EL (cell line): ENCODE data around the gene COL27A1.
"Not testable (repeated sequence)": the region's sequence is repeated elsewhere in the genome, so short reads cannot be mapped to it uniquely, and the experiment has no call there.

ENCODE experiments used
- DNase-seq: peaks from one replicate; pipeline ENCODE4 v3.0.0-alpha.2; 2016

Gene COL27A1

GRCh38 chr9:114311571-114312512, 156.5 kb downstream of the COL27A1 start:
- DNase-seq = no peak

- DNase-seq = no peak
Observed at GRCh38 chr9:114312513-114312875, 157.2 kb downstream of the COL27A1 start.

- no peak for DNase-seq
Observed at GRCh38 chr9:114313186-114313585, 157.8 kb downstream of the COL27A1 start.

GRCh38 chr9:114314256-114314867, 159.0 kb downstream of the COL27A1 start:
- DNase-seq = no peak

- no peak for DNase-seq
Observed at GRCh38 chr9:114314881-114315722, 159.8 kb downstream of the COL27A1 start.

- no peak for DNase-seq
Observed at GRCh38 chr9:114315723-114316363, 160.5 kb downstream of the COL27A1 start.

- DNase-seq = no peak
Observed at GRCh38 chr9:114316605-114317230, 161.4 kb downstream of the COL27A1 start.

- no peak for DNase-seq
Observed at GRCh38 chr9:114317665-114318357, 162.5 kb downstream of the COL27A1 start.

- DNase-seq = no peak
Observed at GRCh38 chr9:114318416-114318815, 163.1 kb downstream of the COL27A1 start.

- no peak for DNase-seq
Observed at GRCh38 chr9:114319147-114319546, 163.8 kb downstream of the COL27A1 start.

- peak; percentile 76 for DNase-seq
Observed at GRCh38 chr9:114320710-114321109, 165.4 kb downstream of the COL27A1 start.

GRCh38 chr9:114321759-114322158, 166.4 kb downstream of the COL27A1 start:
- peak; percentile 69 for DNase-seq

GRCh38 chr9:114322160-114322818, 167.0 kb downstream of the COL27A1 start:
- peak; percentile 30 for DNase-seq

GRCh38 chr9:114322831-114323531, 167.6 kb downstream of the COL27A1 start, which contains the start of gene ORM1:
TSS of gene ORM1 (plus strand) at chr9:114323098. CDS start at chr9:114323134, 36 bp downstream.
- DNase-seq = not testable (repeated sequence)

- DNase-seq = not testable (repeated sequence)
Observed at GRCh38 chr9:114323849-114324248, 168.5 kb downstream of the COL27A1 start.

- no peak for DNase-seq
Observed at GRCh38 chr9:114324492-114324891, 169.2 kb downstream of the COL27A1 start.

GRCh38 chr9:114324965-114325364, 169.6 kb downstream of the COL27A1 start:
- DNase-seq = not testable (repeated sequence)

- not testable (repeated sequence) for DNase-seq
Observed at GRCh38 chr9:114325684-114326254, 170.4 kb downstream of the COL27A1 start.

- DNase-seq = no peak
Observed at GRCh38 chr9:114327749-114328148, 172.4 kb downstream of the COL27A1 start.

GRCh38 chr9:114328357-114328820, 173.1 kb downstream of the COL27A1 start:
- not testable (repeated sequence) for DNase-seq
